H9 (cell line): ENCODE results near the gene DCAF15. TPM values are rescaled to one million over a fixed set of nuclear protein-coding genes. Genes with fewer than 3 reads are reported as not detected.

ENCODE experiments used
- DNase-seq: peaks from one replicate; pipeline ENCODE4 v3.0.0-alpha.2; 2017
- H2AFZ ChIP-seq: one replicate; pipeline ENCODE4 v1.6.1; 2013; ENCODE audit warnings: mild to moderate bottlenecking, low read length, control low read depth, moderate library complexity
- H2AK5ac ChIP-seq: 2 replicates; pipeline ENCODE4 v1.6.1; 2013; ENCODE audit warnings: low read length, control low read depth, mixed read lengths; ENCODE audit not compliant: insufficient read length
- H2BK120ac ChIP-seq: one replicate; pipeline ENCODE4 v1.6.1; 2013; ENCODE audit warnings: low read depth, mild to moderate bottlenecking, low read length, control low read depth, inconsistent platforms; ENCODE audit not compliant: poor library complexity, severe bottlenecking
- H2BK12ac ChIP-seq: 2 replicates; pipeline ENCODE4 v1.6.1; 2013; ENCODE audit warnings: low read length, control low read depth, mixed read lengths, low read depth; ENCODE audit not compliant: insufficient read length
- H2BK15ac ChIP-seq: 2 replicates; pipeline ENCODE4 v1.6.1; 2013; ENCODE audit warnings: low read depth, low read length, control low read depth
- H2BK20ac ChIP-seq: one replicate; pipeline ENCODE4 v1.6.1; 2013; ENCODE audit warnings: low read depth, mild to moderate bottlenecking, low read length, control low read depth, inconsistent platforms; ENCODE audit not compliant: poor library complexity, severe bottlenecking
- H2BK5ac ChIP-seq: 2 replicates; pipeline ENCODE4 v1.6.1; 2013; ENCODE audit warnings: low read length, control low read depth, mixed read lengths; ENCODE audit not compliant: insufficient read length
- H3K14ac ChIP-seq: 2 replicates; pipeline ENCODE4 v1.6.1; 2013; ENCODE audit warnings: low read length, control low read depth; ENCODE audit not compliant: insufficient read depth
- H3K18ac ChIP-seq: 2 replicates; pipeline ENCODE4 v1.6.1; 2013; ENCODE audit warnings: low read depth, mild to moderate bottlenecking, mixed read lengths, low read length, control low read depth; ENCODE audit not compliant: insufficient read length
- H3K23ac ChIP-seq: 2 replicates; pipeline ENCODE4 v1.6.1; 2013; ENCODE audit warnings: low read length, control low read depth, mixed read lengths, low read depth; ENCODE audit not compliant: insufficient read length
- H3K23me2 ChIP-seq: 2 replicates; pipeline ENCODE4 v1.6.1; 2013; ENCODE audit warnings: low read depth, mild to moderate bottlenecking, mixed read lengths, low read length, control low read depth; ENCODE audit not compliant: insufficient read length, poor library complexity, severe bottlenecking
- H3K27ac ChIP-seq: 2 replicates; pipeline ENCODE4 v1.5.1; 2013; ENCODE audit warnings: low read length, control low read depth, mixed read lengths, low read depth; ENCODE audit not compliant: insufficient read length
- H3K27me3 ChIP-seq: 2 replicates; pipeline ENCODE4 v1.6.1; 2013; ENCODE audit warnings: low read length, control low read depth, inconsistent platforms; ENCODE audit not compliant: insufficient read depth
- H3K4ac ChIP-seq: 2 replicates; pipeline ENCODE4 v1.6.1; 2013; ENCODE audit warnings: low read depth, mild to moderate bottlenecking, control low read depth, inconsistent platforms, low read length, moderate library complexity
- H3K4me1 ChIP-seq: 2 replicates; pipeline ENCODE4 v1.6.1; 2013; ENCODE audit warnings: low read length, control low read depth, inconsistent platforms; ENCODE audit not compliant: insufficient read depth
- H3K4me2 ChIP-seq: 2 replicates; pipeline ENCODE4 v1.6.1; 2013; ENCODE audit warnings: low read length, control low read depth, mixed read lengths; ENCODE audit not compliant: insufficient read length, insufficient read depth
- H3K56ac ChIP-seq: 2 replicates; pipeline ENCODE4 v1.6.1; 2013; ENCODE audit warnings: low read depth, mild to moderate bottlenecking, mixed read lengths, low read length, control low read depth; ENCODE audit not compliant: insufficient read length
- H3K79me1 ChIP-seq: 2 replicates; pipeline ENCODE4 v1.6.1; 2013; ENCODE audit warnings: low read depth, mild to moderate bottlenecking, moderate library complexity, low read length, control low read depth, inconsistent platforms; ENCODE audit not compliant: insufficient read depth, poor library complexity, severe bottlenecking
- H3K79me2 ChIP-seq: 2 replicates; pipeline ENCODE4 v1.6.1; 2013; ENCODE audit warnings: low read length, control low read depth, inconsistent platforms; ENCODE audit not compliant: insufficient read depth
- H3K9ac ChIP-seq: 2 replicates; pipeline ENCODE4 v1.6.1; 2013; ENCODE audit warnings: low read length, control low read depth, mixed read lengths; ENCODE audit not compliant: insufficient read length; ENCODE audit errors: extremely low read depth
- H3K9me3 ChIP-seq: one replicate; pipeline ENCODE4 v1.6.1; 2013; ENCODE audit warnings: low read depth, low read length, inconsistent platforms; ENCODE audit not compliant: control insufficient read depth
- H3T11ph ChIP-seq: one replicate; pipeline ENCODE4 v1.6.1; 2013; ENCODE audit warnings: mild to moderate bottlenecking, low read length, control low read depth, inconsistent platforms
- H4K20me1 ChIP-seq: one replicate; pipeline ENCODE4 v1.6.1; 2013; ENCODE audit not compliant: control insufficient read depth, insufficient read length, insufficient read depth
- H4K5ac ChIP-seq: 2 replicates; pipeline ENCODE4 v1.6.1; 2013; ENCODE audit warnings: low read depth, mild to moderate bottlenecking, mixed read lengths, low read length, control low read depth; ENCODE audit not compliant: insufficient read length
- H4K8ac ChIP-seq: replicated peaks from 2 replicates; pipeline ENCODE4 v1.6.1; 2013; ENCODE audit warnings: low read length, control low read depth, mixed read lengths, low read depth; ENCODE audit not compliant: insufficient read length
- H4K91ac ChIP-seq: 2 replicates; pipeline ENCODE4 v1.6.1; 2013; ENCODE audit warnings: low read depth, mild to moderate bottlenecking, moderate library complexity, mixed read lengths, low read length, control low read depth; ENCODE audit not compliant: insufficient read length
- H3K27ac Mint-ChIP-seq, 3 experiments: 2 replicates in 2 of 3; 3 replicates in 1 of 3; pipeline ENCODE4 v1.8.0; 2020 to 2021; ENCODE audit warnings: mixed read lengths in 3 of 3, mild to moderate bottlenecking in 1 of 3, moderate library complexity in 1 of 3
- H3K27me3 Mint-ChIP-seq: 2 replicates; pipeline ENCODE4 v1.8.0; 2021; ENCODE audit warnings: low read depth, mild to moderate bottlenecking, moderate library complexity, mixed read lengths
- H3K36me3 Mint-ChIP-seq, 3 experiments: 2 replicates in 2 of 3; 3 replicates in 1 of 3; pipeline ENCODE4 v1.8.0; 2020 to 2021; ENCODE audit warnings: low read depth in 3 of 3, mixed read lengths in 3 of 3; ENCODE audit not compliant: insufficient read depth in 1 of 3
- H3K4me1 Mint-ChIP-seq, 2 experiments: 2 replicates each; pipeline ENCODE4 v1.8.0; 2020; ENCODE audit warnings: mixed read lengths in 2 of 2
- H3K4me3 Mint-ChIP-seq, 2 experiments: 2 replicates in 1 of 2; 3 replicates in 1 of 2; pipeline ENCODE4 v1.8.0; 2020 to 2021; ENCODE audit warnings: mild to moderate bottlenecking in 2 of 2, mixed read lengths in 2 of 2, moderate library complexity in 1 of 2
- H3K9me3 Mint-ChIP-seq, 2 experiments: 2 replicates in 1 of 2; 3 replicates in 1 of 2; pipeline ENCODE4 v1.8.0; 2020; ENCODE audit warnings: mild to moderate bottlenecking in 2 of 2, mixed read lengths in 2 of 2, moderate library complexity in 1 of 2
- WGBS: extraction: QIAGEN DNeasy Blood & Tissue Kit; methylation state at CpG from one replicate; pipeline ENCODE4 v1.1.7; 2013; ENCODE audit warnings: missing lambda C conversion rate, low lambda C conversion rate, mixed read lengths; ENCODE audit not compliant: insufficient read length; ENCODE audit errors: extremely low coverage; 5-methylcytosine and 5-hydroxymethylcytosine counted together
- total RNA-seq: library from RNA; stranded (reverse); gene quantifications from 2 replicates; pipeline ENCODE4 v1.2.1, GENCODE V29; 2021
- TF ChIP-seq, protein P1 (sequence below): fragments of 200-600 bp; sonication (generic); conservative IDR thresholded peaks from 3 replicates; pipeline ENCODE4 v1.8.0; 2021; ENCODE audit warnings: antibody characterized with exemption, mild to moderate bottlenecking

Gene DCAF15
- total RNA-seq, 1 experiment from 2014 or later, result 82.5 TPM

- Histone ChIP-seq H3K23me2 (no peaks in the 10 kb centered on the region), H3K14ac (no peak overlapping the region), H3K4me2 (no peak overlapping the region), H3K79me2 (no peaks in the 10 kb centered on the region), H3K27me3 (no peaks in the 10 kb centered on the region), H3T11ph (no peak overlapping the region), H2BK12ac (no peak overlapping the region), H3K27ac (no peak overlapping the region), H3K9me3 (no peaks in the 10 kb centered on the region), H3K4me1 (no peaks in the 10 kb centered on the region), H2BK5ac (no peak overlapping the region), H3K23ac (no peak overlapping the region), H4K20me1 (no peaks in the 10 kb centered on the region), H4K8ac (no peak overlapping the region), H3K56ac (no peak overlapping the region), H3K4ac (no peak overlapping the region), H2AK5ac (no peak overlapping the region), H4K5ac (no peak overlapping the region), H3K9ac (no peak overlapping the region), H2AFZ (no peak overlapping the region), H2BK20ac (no peak overlapping the region), H2BK120ac (no peak overlapping the region), H3K18ac (no peak overlapping the region), H3K79me1 (no peaks in the 10 kb centered on the region), H4K91ac (no peak overlapping the region), H2BK15ac (no peak overlapping the region)
- no peak overlapping the region for H3K4me3 Mint-ChIP-seq
- H3K36me3 Mint-ChIP-seq, result no peaks in the 10 kb centered on the region; a peak in 1 of 7 replicates
- TF ChIP-seq, protein P1, sequence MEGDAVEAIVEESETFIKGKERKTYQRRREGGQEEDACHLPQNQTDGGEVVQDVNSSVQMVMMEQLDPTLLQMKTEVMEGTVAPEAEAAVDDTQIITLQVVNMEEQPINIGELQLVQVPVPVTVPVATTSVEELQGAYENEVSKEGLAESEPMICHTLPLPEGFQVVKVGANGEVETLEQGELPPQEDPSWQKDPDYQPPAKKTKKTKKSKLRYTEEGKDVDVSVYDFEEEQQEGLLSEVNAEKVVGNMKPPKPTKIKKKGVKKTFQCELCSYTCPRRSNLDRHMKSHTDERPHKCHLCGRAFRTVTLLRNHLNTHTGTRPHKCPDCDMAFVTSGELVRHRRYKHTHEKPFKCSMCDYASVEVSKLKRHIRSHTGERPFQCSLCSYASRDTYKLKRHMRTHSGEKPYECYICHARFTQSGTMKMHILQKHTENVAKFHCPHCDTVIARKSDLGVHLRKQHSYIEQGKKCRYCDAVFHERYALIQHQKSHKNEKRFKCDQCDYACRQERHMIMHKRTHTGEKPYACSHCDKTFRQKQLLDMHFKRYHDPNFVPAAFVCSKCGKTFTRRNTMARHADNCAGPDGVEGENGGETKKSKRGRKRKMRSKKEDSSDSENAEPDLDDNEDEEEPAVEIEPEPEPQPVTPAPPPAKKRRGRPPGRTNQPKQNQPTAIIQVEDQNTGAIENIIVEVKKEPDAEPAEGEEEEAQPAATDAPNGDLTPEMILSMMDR, result no peak
- no peaks in the 10 kb centered on the region for H3K4me1 Mint-ChIP-seq
- no peak overlapping the region for H3K27ac Mint-ChIP-seq
- no CpG with 5 or more reads among the region's 4 CpGs for WGBS
- DNase-seq, result no peak
- peaks cover 0 to 3% of the 10 kb centered on the region in 2 experiments; a peak in 1 of 5 replicates for H3K9me3 Mint-ChIP-seq
- peaks cover 9% of the 10 kb centered on the region for H3K27me3 Mint-ChIP-seq
Measured at GRCh38 chr19:13946414-13946813, 5.9 kb upstream of the DCAF15 start.
